Measurements from ENCODE around the gene DLL1.

DNA sequence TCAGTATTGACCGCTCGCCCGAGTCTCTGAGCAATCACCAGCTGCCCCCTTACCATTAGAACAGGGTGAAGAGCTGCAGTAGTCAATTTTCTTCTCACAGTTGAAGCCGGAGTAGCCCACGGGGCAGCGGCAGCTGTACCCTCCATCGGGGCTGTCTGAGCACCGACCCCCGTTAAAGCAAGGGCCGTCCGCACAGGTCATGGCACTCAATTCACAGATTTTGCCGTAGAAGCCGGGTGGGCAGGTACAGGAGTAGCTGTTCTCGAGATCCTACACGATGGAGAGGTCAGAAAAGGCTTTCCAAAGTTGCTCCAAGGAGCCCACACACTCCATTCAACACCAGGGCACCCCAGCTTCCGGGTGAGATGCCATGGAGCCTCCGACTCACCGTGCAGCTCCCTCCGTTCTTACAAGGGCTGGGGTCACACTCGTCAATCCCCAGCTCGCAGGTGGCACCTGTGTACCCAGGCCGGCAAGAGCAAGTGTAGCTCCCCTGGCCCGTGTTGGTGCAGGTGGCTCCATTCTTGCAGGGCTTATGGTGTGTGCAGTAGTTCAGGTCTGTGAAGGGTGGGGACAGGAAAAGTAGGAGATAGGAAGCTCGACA is 5.9 kb downstream of the DLL1 start:
- TF ChIP-seq CTCF (IDR thresholded peaks at IDR 0.05), result no peak
- TF ChIP-seq POLR2A (IDR thresholded peaks at IDR 0.05), result no peak

Measured in stomach (tissue), 4 donors.